Measurements from ENCODE around the gene WNT10A. TPM values are rescaled to one million over a fixed set of nuclear protein-coding genes. Genes with fewer than 3 reads are reported as not detected.

The WNT10A gene
- polyA plus RNA-seq, 1 of the 3 experiments (the other 2 are of a cell fraction) = 0.02 TPM

- no peak overlapping the region for H3K9ac ChIP-seq
- CTCF ChIA-PET = no interaction called here
Observed at GRCh38 chr2:218920504-218920903, 39.9 kb downstream of the WNT10A start.

DNA sequence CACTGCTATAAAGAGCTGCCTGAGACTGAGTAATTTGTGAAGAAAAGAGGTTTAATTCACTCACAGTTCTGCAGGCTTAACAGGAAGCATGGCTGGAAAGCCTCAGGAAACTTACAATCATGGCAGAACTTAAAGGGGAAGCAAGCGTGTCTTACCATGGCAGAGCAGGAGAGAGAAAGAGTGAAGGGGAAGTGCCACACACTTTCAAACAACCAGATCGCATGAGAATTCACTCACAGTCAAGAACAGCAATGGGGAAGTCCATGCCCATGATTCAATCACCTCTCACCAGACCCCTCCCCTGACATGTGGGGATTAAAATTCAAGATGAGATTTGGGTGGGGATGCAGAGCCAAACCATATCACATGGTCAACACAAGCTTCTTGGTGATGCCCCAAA lies 44.1 kb downstream of the WNT10A start:
- no peak overlapping the region for H3K27ac ChIP-seq (ENCODE audit: low read depth in 2 of 2, low read length in 1 of 2)
- 96% methylated on average over 2 of the region's 2 CpGs for WGBS (ENCODE audit: low lambda C conversion rate)
- no peak overlapping the region for H3K4me3 ChIP-seq (ENCODE audit: low read depth in 2 of 2, low read length in 1 of 2)
- no peaks in the 10 kb centered on the region for H3K9me3 ChIP-seq
- CTCF ChIA-PET = interaction anchor here (0.6 kb wide), 1 partner anchor 76 kb away, joined by 3 read pairs; no protein-coding TSS in a partner anchor
- H3K4me1 ChIP-seq (ENCODE audit: control insufficient read depth in 1 of 2, insufficient read depth in 2 of 2, low read depth in 1 of 2, low read length in 1 of 2) = no peaks in the 10 kb centered on the region
- H3K9ac ChIP-seq = no peak overlapping the region
- H3F3A ChIP-seq (replicated peaks; ENCODE audit: insufficient read depth) = no peaks in the 10 kb centered on the region
- no peaks in the 10 kb centered on the region for H3K79me2 ChIP-seq (ENCODE audit: insufficient read depth)
- no peaks in the 10 kb centered on the region for H3K9me2 ChIP-seq
- 0 out of 2 replicates have a peak, but pooled peaks cover 3% of the 10 kb centered on the region for H3K27me3 ChIP-seq (ENCODE audit: insufficient read depth)
- POLR2A ChIA-PET = no interaction called here
- no peak overlapping the region for H3K4me2 ChIP-seq
- H4K20me1 ChIP-seq (ENCODE audit: insufficient read depth) = no peaks in the 10 kb centered on the region
- DNase-seq = no peak
- no peak overlapping the region for H2AFZ ChIP-seq (ENCODE audit: low read depth)
- H3K36me3 ChIP-seq (replicated peaks in 1 of 2; ENCODE audit: control insufficient read depth in 1 of 2, insufficient read depth in 2 of 2, low read length in 1 of 2) = no peaks in the 10 kb centered on the region
- TF ChIP-seq RXRA (IDR thresholded peaks at IDR 0.05; ENCODE audit: borderline replicate concordance, low read depth) (no peak), MEF2A (IDR thresholded peaks at IDR 0.05; ENCODE audit: borderline replicate concordance, low read depth) (no peak), NFIC (IDR thresholded peaks at IDR 0.05; ENCODE audit: borderline replicate concordance) (no peak), MXI1 (IDR thresholded peaks at IDR 0.05; ENCODE audit: low read depth, low read length) (no peak), ELF1 (IDR thresholded peaks at IDR 0.05) (no peak), JUND (IDR thresholded peaks at IDR 0.05) (no peak), RFX5 (IDR thresholded peaks at IDR 0.05; ENCODE audit: low read length) (no peak)
- TF ChIP-seq, protein P1, sequence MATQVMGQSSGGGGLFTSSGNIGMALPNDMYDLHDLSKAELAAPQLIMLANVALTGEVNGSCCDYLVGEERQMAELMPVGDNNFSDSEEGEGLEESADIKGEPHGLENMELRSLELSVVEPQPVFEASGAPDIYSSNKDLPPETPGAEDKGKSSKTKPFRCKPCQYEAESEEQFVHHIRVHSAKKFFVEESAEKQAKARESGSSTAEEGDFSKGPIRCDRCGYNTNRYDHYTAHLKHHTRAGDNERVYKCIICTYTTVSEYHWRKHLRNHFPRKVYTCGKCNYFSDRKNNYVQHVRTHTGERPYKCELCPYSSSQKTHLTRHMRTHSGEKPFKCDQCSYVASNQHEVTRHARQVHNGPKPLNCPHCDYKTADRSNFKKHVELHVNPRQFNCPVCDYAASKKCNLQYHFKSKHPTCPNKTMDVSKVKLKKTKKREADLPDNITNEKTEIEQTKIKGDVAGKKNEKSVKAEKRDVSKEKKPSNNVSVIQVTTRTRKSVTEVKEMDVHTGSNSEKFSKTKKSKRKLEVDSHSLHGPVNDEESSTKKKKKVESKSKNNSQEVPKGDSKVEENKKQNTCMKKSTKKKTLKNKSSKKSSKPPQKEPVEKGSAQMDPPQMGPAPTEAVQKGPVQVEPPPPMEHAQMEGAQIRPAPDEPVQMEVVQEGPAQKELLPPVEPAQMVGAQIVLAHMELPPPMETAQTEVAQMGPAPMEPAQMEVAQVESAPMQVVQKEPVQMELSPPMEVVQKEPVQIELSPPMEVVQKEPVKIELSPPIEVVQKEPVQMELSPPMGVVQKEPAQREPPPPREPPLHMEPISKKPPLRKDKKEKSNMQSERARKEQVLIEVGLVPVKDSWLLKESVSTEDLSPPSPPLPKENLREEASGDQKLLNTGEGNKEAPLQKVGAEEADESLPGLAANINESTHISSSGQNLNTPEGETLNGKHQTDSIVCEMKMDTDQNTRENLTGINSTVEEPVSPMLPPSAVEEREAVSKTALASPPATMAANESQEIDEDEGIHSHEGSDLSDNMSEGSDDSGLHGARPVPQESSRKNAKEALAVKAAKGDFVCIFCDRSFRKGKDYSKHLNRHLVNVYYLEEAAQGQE (IDR thresholded peaks at IDR 0.05; ENCODE audit: low read depth, low read length) = no peak
- TF ChIP-seq, protein P2, sequence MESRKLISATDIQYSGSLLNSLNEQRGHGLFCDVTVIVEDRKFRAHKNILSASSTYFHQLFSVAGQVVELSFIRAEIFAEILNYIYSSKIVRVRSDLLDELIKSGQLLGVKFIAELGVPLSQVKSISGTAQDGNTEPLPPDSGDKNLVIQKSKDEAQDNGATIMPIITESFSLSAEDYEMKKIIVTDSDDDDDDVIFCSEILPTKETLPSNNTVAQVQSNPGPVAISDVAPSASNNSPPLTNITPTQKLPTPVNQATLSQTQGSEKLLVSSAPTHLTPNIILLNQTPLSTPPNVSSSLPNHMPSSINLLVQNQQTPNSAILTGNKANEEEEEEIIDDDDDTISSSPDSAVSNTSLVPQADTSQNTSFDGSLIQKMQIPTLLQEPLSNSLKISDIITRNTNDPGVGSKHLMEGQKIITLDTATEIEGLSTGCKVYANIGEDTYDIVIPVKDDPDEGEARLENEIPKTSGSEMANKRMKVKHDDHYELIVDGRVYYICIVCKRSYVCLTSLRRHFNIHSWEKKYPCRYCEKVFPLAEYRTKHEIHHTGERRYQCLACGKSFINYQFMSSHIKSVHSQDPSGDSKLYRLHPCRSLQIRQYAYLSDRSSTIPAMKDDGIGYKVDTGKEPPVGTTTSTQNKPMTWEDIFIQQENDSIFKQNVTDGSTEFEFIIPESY (IDR thresholded peaks at IDR 0.05; ENCODE audit: borderline replicate concordance, low read depth) = no peak

More at GRCh38 chr2:218920504-218920903, 39.9 kb downstream of the WNT10A start:
- H3K27ac ChIP-seq (ENCODE audit: low read depth in 2 of 2, low read length in 1 of 2) = no peak overlapping the region
- H3F3A ChIP-seq (replicated peaks; ENCODE audit: insufficient read depth) = no peaks in the 10 kb centered on the region
- POLR2A ChIA-PET = no interaction called here
- 93% methylated on average over 1 of the region's 1 CpG for WGBS (ENCODE audit: low lambda C conversion rate)
- no peaks in the 10 kb centered on the region for H3K4me1 ChIP-seq (ENCODE audit: control insufficient read depth in 1 of 2, insufficient read depth in 2 of 2, low read depth in 1 of 2, low read length in 1 of 2)
- no peaks in the 10 kb centered on the region for H3K9me2 ChIP-seq
- no peaks in the 10 kb centered on the region for H3K9me3 ChIP-seq
- TF ChIP-seq RFX5 (IDR thresholded peaks at IDR 0.05; ENCODE audit: low read length) = no peak
- no peak for TF ChIP-seq POLR2AphosphoS5 (IDR thresholded peaks at IDR 0.05; ENCODE audit: low read depth, low read length)
- TF ChIP-seq FOSL2 (IDR thresholded peaks at IDR 0.05; ENCODE audit: borderline replicate concordance, low read depth) = no peak
- no peak for TF ChIP-seq NRF1 (IDR thresholded peaks at IDR 0.05; ENCODE audit: low read depth, low read length)
- TF ChIP-seq EP300 (IDR thresholded peaks at IDR 0.05; ENCODE audit: borderline replicate concordance in 1 of 2, low read depth in 1 of 2, low read length in 1 of 2) = no peak
- TF ChIP-seq, protein P3, sequence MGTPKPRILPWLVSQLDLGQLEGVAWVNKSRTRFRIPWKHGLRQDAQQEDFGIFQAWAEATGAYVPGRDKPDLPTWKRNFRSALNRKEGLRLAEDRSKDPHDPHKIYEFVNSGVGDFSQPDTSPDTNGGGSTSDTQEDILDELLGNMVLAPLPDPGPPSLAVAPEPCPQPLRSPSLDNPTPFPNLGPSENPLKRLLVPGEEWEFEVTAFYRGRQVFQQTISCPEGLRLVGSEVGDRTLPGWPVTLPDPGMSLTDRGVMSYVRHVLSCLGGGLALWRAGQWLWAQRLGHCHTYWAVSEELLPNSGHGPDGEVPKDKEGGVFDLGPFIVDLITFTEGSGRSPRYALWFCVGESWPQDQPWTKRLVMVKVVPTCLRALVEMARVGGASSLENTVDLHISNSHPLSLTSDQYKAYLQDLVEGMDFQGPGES (IDR thresholded peaks at IDR 0.05; ENCODE audit: low read depth, low read length) = no peak
- TF ChIP-seq, protein P2 (IDR thresholded peaks at IDR 0.05; ENCODE audit: borderline replicate concordance, low read depth) = no peak
- TF ChIP-seq MAX (IDR thresholded peaks at IDR 0.05; ENCODE audit: low read depth) = no peak
- TF ChIP-seq JUND (IDR thresholded peaks at IDR 0.05) = no peak
- TF ChIP-seq RAD21 (IDR thresholded peaks at IDR 0.05; ENCODE audit: low read length) = no peak
- no peak for TF ChIP-seq RXRA (IDR thresholded peaks at IDR 0.05; ENCODE audit: borderline replicate concordance, low read depth)
- no peak for DNase-seq
- H2AFZ ChIP-seq (ENCODE audit: low read depth) = no peak overlapping the region
- H3K4me2 ChIP-seq = no peak overlapping the region
- no peaks in the 10 kb centered on the region for H3K27me3 ChIP-seq (ENCODE audit: insufficient read depth)
- H3K79me2 ChIP-seq (ENCODE audit: insufficient read depth) = no peaks in the 10 kb centered on the region
- no peaks in the 10 kb centered on the region for H3K36me3 ChIP-seq (replicated peaks in 1 of 2; ENCODE audit: control insufficient read depth in 1 of 2, insufficient read depth in 2 of 2, low read length in 1 of 2)
- H4K20me1 ChIP-seq (ENCODE audit: insufficient read depth) = no peaks in the 10 kb centered on the region
- H3K4me3 ChIP-seq (ENCODE audit: low read depth in 2 of 2, low read length in 1 of 2) = no peak overlapping the region

All from SK-N-SH (cell line).